ENCODE data around the gene PODN. TPM values are rescaled to one million over a fixed set of nuclear protein-coding genes. Genes with fewer than 3 reads are reported as not detected.
A peak's percentile ranks its signal among the peaks of the same experiment; 100 is the strongest.

The PODN gene
- total RNA-seq (2014; rRNA removed; shearing (Covaris generic)), result 0.36 TPM in 1 of 2 replicates, not detected in the other

GRCh38 chr1:53061859-53062707 is at the start of gene PODN:
TSS of gene PODN (plus strand) at chr1:53062213. CDS start at chr1:53069856, 7,643 bp downstream.
- no peak for DNase-seq (ENCODE audit: low read depth)

GRCh38 chr1:53014791-53015507 is 47.1 kb upstream of the PODN start:
- DNase-seq (ENCODE audit: low read depth), result peak; percentile 93

- no peak for DNase-seq (ENCODE audit: low read depth)
Measured at GRCh38 chr1:53015508-53015860, 46.5 kb upstream of the PODN start.

GRCh38 chr1:53016705-53017104 is 45.3 kb upstream of the PODN start:
- DNase-seq (ENCODE audit: low read depth), result no peak

- DNase-seq (ENCODE audit: low read depth), result no peak
Measured at GRCh38 chr1:53020588-53020987, 41.4 kb upstream of the PODN start.

GRCh38 chr1:53022179-53022578 is 39.8 kb upstream of the PODN start:
- no peak for DNase-seq (ENCODE audit: low read depth)

GRCh38 chr1:53023546-53023945 is 38.5 kb upstream of the PODN start:
- no peak for DNase-seq (ENCODE audit: low read depth)

- DNase-seq (ENCODE audit: low read depth), result no peak
Measured at GRCh38 chr1:53024117-53024516, 37.9 kb upstream of the PODN start.

GRCh38 chr1:53025034-53025768 is 36.8 kb upstream of the PODN start:
- DNase-seq (ENCODE audit: low read depth), result peak; percentile 78

- no peak for DNase-seq (ENCODE audit: low read depth)
Measured at GRCh38 chr1:53025769-53026112, 36.3 kb upstream of the PODN start.

- no peak for DNase-seq (ENCODE audit: low read depth)
Measured at GRCh38 chr1:53026254-53026653, 35.8 kb upstream of the PODN start.

GRCh38 chr1:53031732-53032131 is 30.3 kb upstream of the PODN start:
- DNase-seq (ENCODE audit: low read depth), result no peak

- DNase-seq (ENCODE audit: low read depth), result no peak
Measured at GRCh38 chr1:53037159-53037558, 24.9 kb upstream of the PODN start.

- no peak for DNase-seq (ENCODE audit: low read depth)
Measured at GRCh38 chr1:53038566-53038965, 23.4 kb upstream of the PODN start.

GRCh38 chr1:53043271-53043670 is 18.7 kb upstream of the PODN start:
- DNase-seq (ENCODE audit: low read depth), result peak; percentile 73

- DNase-seq (ENCODE audit: low read depth), result no peak
Measured at GRCh38 chr1:53044926-53045325, 17.1 kb upstream of the PODN start.

- DNase-seq (ENCODE audit: low read depth), result peak; percentile 85
Measured at GRCh38 chr1:53046930-53047329, 15.1 kb upstream of the PODN start.

GRCh38 chr1:53047737-53048736 is 14.0 kb upstream of the PODN start:
- DNase-seq (ENCODE audit: low read depth), result peak; percentile 93

- no peak for DNase-seq (ENCODE audit: low read depth)
Measured at GRCh38 chr1:53048960-53049573, 12.9 kb upstream of the PODN start.

- no peak for DNase-seq (ENCODE audit: low read depth)
Measured at GRCh38 chr1:53049574-53049967, 12.4 kb upstream of the PODN start.

- DNase-seq (ENCODE audit: low read depth), result no peak
Measured at GRCh38 chr1:53050310-53050709, 11.7 kb upstream of the PODN start.
